ENCODE data around the gene CRHBP. TPM values are rescaled to one million over a fixed set of nuclear protein-coding genes. Genes with fewer than 3 reads are reported as not detected.

Gene CRHBP
- total and polyA plus RNA-seq, 9 of the 15 experiments (the other 6 are each of a cell fraction or from before 2014, with no cell fraction given) = not detected

DNA sequence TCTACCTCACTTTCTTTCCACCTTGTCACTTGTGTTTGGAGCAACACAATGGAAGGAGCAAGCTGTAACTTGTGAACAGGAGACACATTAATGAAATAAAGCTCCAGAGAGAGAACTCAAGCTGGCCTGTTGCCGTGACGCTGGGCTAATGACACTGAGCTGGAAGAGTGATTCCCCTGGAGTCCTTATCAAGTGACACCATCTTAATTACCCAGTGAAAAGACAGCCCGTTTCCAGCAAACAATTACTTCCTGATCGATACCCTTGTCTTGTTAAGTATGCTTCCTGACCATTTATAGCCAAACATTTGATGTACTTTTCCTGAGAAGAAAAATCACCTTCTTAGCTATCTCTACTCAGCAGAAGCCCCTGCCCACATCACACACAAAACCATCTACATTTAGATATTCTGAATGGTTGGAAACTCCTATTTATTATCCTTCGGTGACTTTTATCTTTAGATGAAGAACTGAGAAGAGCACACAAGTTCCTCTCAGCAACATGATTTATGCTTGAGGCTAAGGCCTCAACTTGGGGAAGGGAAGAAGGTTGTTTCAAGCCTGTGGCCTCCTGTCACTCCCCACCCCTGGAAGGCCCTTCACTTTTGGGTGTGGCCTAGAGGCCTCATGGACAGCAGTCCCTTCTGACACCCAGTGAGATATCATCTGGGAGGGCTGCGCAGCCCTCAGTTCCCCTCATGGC lies 34.1 kb downstream of the CRHBP start (continued):
- peak; percentile 71 for TF ChIP-seq MEIS2 (IDR thresholded peaks at IDR 0.05; ENCODE audit: partially characterized antibody)
- TF ChIP-seq, protein P1, sequence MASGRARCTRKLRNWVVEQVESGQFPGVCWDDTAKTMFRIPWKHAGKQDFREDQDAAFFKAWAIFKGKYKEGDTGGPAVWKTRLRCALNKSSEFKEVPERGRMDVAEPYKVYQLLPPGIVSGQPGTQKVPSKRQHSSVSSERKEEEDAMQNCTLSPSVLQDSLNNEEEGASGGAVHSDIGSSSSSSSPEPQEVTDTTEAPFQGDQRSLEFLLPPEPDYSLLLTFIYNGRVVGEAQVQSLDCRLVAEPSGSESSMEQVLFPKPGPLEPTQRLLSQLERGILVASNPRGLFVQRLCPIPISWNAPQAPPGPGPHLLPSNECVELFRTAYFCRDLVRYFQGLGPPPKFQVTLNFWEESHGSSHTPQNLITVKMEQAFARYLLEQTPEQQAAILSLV (tag; IDR thresholded peaks at IDR 0.05) = no peak
- TF ChIP-seq, protein P2, sequence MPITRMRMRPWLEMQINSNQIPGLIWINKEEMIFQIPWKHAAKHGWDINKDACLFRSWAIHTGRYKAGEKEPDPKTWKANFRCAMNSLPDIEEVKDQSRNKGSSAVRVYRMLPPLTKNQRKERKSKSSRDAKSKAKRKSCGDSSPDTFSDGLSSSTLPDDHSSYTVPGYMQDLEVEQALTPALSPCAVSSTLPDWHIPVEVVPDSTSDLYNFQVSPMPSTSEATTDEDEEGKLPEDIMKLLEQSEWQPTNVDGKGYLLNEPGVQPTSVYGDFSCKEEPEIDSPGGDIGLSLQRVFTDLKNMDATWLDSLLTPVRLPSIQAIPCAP (CRISPR knock-in tag; IDR thresholded peaks at IDR 0.05; ENCODE audit: borderline replicate concordance) = no peak
- no peak for TF ChIP-seq ZBTB1 (CRISPR knock-in tag; IDR thresholded peaks at IDR 0.05; ENCODE audit: borderline replicate concordance, low read depth)
- TF ChIP-seq, protein P3, sequence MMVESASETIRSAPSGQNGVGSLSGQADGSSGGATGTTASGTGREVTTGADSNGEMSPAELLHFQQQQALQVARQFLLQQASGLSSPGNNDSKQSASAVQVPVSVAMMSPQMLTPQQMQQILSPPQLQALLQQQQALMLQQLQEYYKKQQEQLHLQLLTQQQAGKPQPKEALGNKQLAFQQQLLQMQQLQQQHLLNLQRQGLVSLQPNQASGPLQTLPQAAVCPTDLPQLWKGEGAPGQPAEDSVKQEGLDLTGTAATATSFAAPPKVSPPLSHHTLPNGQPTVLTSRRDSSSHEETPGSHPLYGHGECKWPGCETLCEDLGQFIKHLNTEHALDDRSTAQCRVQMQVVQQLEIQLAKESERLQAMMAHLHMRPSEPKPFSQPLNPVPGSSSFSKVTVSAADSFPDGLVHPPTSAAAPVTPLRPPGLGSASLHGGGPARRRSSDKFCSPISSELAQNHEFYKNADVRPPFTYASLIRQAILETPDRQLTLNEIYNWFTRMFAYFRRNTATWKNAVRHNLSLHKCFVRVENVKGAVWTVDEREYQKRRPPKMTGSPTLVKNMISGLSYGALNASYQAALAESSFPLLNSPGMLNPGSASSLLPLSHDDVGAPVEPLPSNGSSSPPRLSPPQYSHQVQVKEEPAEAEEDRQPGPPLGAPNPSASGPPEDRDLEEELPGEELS (CRISPR knock-in tag; IDR thresholded peaks at IDR 0.05; ENCODE audit: borderline replicate concordance) = no peak
- TF ChIP-seq ZNF263 (CRISPR knock-in tag; IDR thresholded peaks at IDR 0.05; ENCODE audit: borderline replicate concordance) = no peak
- TF ChIP-seq ZNF699 (CRISPR knock-in tag; IDR thresholded peaks at IDR 0.05; ENCODE audit: insufficient replicate concordance) = no peak
- TF ChIP-seq, protein P4, sequence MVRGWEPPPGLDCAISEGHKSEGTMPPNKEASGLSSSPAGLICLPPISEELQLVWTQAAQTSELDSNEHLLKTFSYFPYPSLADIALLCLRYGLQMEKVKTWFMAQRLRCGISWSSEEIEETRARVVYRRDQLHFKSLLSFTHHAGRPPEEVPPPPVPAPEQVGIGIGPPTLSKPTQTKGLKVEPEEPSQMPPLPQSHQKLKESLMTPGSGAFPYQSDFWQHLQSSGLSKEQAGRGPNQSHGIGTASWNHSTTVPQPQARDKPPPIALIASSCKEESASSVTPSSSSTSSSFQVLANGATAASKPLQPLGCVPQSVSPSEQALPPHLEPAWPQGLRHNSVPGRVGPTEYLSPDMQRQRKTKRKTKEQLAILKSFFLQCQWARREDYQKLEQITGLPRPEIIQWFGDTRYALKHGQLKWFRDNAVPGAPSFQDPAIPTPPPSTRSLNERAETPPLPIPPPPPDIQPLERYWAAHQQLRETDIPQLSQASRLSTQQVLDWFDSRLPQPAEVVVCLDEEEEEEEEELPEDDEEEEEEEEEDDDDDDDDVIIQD (CRISPR knock-in tag; IDR thresholded peaks at IDR 0.05) = no peak
- no peak for TF ChIP-seq NFE2 (IDR thresholded peaks at IDR 0.05; ENCODE audit: low read depth)
- no peak for TF ChIP-seq NELFE (IDR thresholded peaks at IDR 0.05; ENCODE audit: insufficient read depth, insufficient read length)

Measured in K562 (cell line).